ENCODE measurements around the gene GET4. TPM values are rescaled to one million over a fixed set of nuclear protein-coding genes. Genes with fewer than 3 reads are reported as not detected.
A peak's percentile ranks its signal among the peaks of the same experiment; 100 is the strongest.

The GET4 gene
- total and polyA plus RNA-seq, 2 of the 8 experiments (the other 6 are each of a cell fraction or from before 2014, with no cell fraction given) = 56.7 to 74.1 TPM

DNA sequence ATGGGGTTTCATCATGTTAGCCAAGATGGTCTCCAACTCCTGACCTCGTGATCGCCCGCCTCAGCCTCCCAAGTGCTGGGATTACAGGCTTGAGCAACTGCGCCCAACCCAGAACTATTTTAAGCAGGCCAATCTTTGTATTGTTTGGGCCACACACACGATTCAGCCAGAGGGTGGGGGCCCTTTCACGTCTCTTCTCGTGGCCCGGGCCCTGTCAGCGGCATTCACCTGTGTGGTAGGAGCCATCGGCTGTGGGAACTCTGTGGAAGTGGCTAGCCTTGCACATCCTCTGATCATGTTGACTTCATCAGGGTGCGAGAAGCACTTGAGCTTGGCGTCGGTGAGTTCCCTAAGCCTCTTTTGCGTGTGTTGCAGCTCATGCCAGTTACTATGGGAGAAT, 27.2 kb upstream of the GET4 start:
- no peak overlapping the region for H3K14ac ChIP-seq (ENCODE audit: insufficient read length)
- no peak overlapping the region for H2AK5ac ChIP-seq (ENCODE audit: low read depth, low read length)
- no peaks in the 10 kb centered on the region for H3K23me2 ChIP-seq (ENCODE audit: low read depth, low read length)
- FAIRE-seq (no peak), DNase-seq (ENCODE audit: low read depth in 1 of 2, low spot score in 2 of 2) (no peak)
- WGBS, 2 experiments (ENCODE audit: extremely low coverage in 1 of 2, insufficient coverage in 1 of 2, insufficient read length in 1 of 2, insufficient replicate concordance in 2 of 2, low coverage in 1 of 2, low lambda C conversion rate in 2 of 2, missing lambda C conversion rate in 1 of 2) = 88% methylated on average over 14 of the region's 14 CpGs; no CpG with 5 or more reads in 1 of the 2 experiments
- H2BK120ac ChIP-seq (replicated peaks; ENCODE audit: low read depth, low read length) = no peak overlapping the region
- POLR2A ChIA-PET (ENCODE audit: partially characterized antibody) = no interaction called here
- no peak overlapping the region for H4K5ac ChIP-seq (ENCODE audit: insufficient read length, low read depth, low read length)
- H3K79me1 ChIP-seq (ENCODE audit: low read depth, low read length) = peaks cover 2% of the 10 kb centered on the region; the same call in 1 of the 2 replicates
- H3K18ac ChIP-seq (ENCODE audit: extremely low read depth, low read length) = no peak overlapping the region
- H4K8ac ChIP-seq (ENCODE audit: extremely low read depth, insufficient read depth, low read length) = no peak overlapping the region
- H2BK15ac ChIP-seq (ENCODE audit: low read length) = no peak overlapping the region
- H3K4me2 ChIP-seq (ENCODE audit: insufficient read depth in 1 of 2, low read depth in 2 of 2, low read length in 2 of 2) = no peak overlapping the region
- H3K79me2 ChIP-seq (ENCODE audit: control insufficient read depth in 1 of 2, insufficient read depth in 2 of 2, low read length in 2 of 2) = peaks cover 0 to 27% of the 10 kb centered on the region in 2 experiments; a peak in 1 of 4 replicates
- no peak overlapping the region for H3K27ac ChIP-seq (ENCODE audit: low read depth, low read length)
- no peak overlapping the region for H3K4ac ChIP-seq (replicated peaks; ENCODE audit: insufficient read length, low read depth, low read length)
- H3K9ac ChIP-seq (replicated peaks in 1 of 4; ENCODE audit: extremely low read depth in 1 of 4, low read depth in 3 of 4, low read length in 3 of 4) = no peak overlapping the region
- no peak for TF ChIP-seq EZH2 (IDR thresholded peaks at IDR 0.05; ENCODE audit: low read depth, low read length, severe bottlenecking)
- TF ChIP-seq JUND (IDR thresholded peaks at IDR 0.05; ENCODE audit: low read length) = no peak
- TF ChIP-seq EP300 (IDR thresholded peaks at IDR 0.05; ENCODE audit: borderline replicate concordance in 1 of 2, low read depth in 2 of 2, low read length in 2 of 2) = no peak
- no peak for TF ChIP-seq RNF2 (IDR thresholded peaks at IDR 0.05; ENCODE audit: borderline replicate concordance, low read depth, low read length, missing control alignments, poor library complexity, severe bottlenecking)
- no peak for TF ChIP-seq KDM1A (IDR thresholded peaks at IDR 0.05; ENCODE audit: borderline replicate concordance, low read length)
- TF ChIP-seq FOSL1 (IDR thresholded peaks at IDR 0.05; ENCODE audit: insufficient read depth, low read depth, low read length) = no peak
- TF ChIP-seq KDM4A (IDR thresholded peaks at IDR 0.05; ENCODE audit: low read depth, low read length, severe bottlenecking) = no peak
- TF ChIP-seq HDAC6 (IDR thresholded peaks at IDR 0.05; ENCODE audit: low read depth, low read length) = no peak
- no peak for TF ChIP-seq ASH2L (IDR thresholded peaks at IDR 0.05; ENCODE audit: low read length)
- no peak for TF ChIP-seq JUN (IDR thresholded peaks at IDR 0.05; ENCODE audit: low read depth, low read length)
- TF ChIP-seq SP4 (IDR thresholded peaks at IDR 0.05; ENCODE audit: low read length) = no peak
- H3K56ac ChIP-seq (replicated peaks; ENCODE audit: insufficient read length, low read depth, low read length) = no peak overlapping the region
- CTCF ChIA-PET (ENCODE audit: partially characterized antibody) = interaction anchor here (0.8 to 1.4 kb wide), 3 partner anchors 10 to 27 kb away, joined by 3 to 5 read pairs (median 3); no protein-coding TSS in a partner anchor
- H2BK5ac ChIP-seq (ENCODE audit: low read depth, low read length) = 0 out of 2 replicates have a peak overlapping the region, but pooled peaks have one; percentile 18
- no peak overlapping the region for H4K91ac ChIP-seq (replicated peaks; ENCODE audit: insufficient read length, low read length)
- H3K4me3 ChIP-seq (ENCODE audit: extremely low read depth in 1 of 4, insufficient read depth in 2 of 4, low read depth in 3 of 4, low read length in 4 of 4) = no peak overlapping the region
- peaks cover 0 to 2% of the 10 kb centered on the region in 2 experiments; a peak in 1 of 4 replicates for H3K9me3 ChIP-seq (ENCODE audit: insufficient read depth in 2 of 2, low read depth in 1 of 2, low read length in 1 of 2)
- peaks cover 8 to 58% (median 43%) of the 10 kb centered on the region in 4 experiments; a peak in 7 of 8 replicates for H3K36me3 ChIP-seq (ENCODE audit: control insufficient read depth in 2 of 4, insufficient read depth in 4 of 4, low read length in 3 of 4)
- no peak overlapping the region for H2BK12ac ChIP-seq (ENCODE audit: low read depth, low read length)
- no peak overlapping the region for H2AFZ ChIP-seq (ENCODE audit: low read length)
- H3K27me3 ChIP-seq (replicated peaks in 1 of 4; ENCODE audit: control insufficient read depth in 3 of 4, extremely low read depth in 1 of 4, insufficient read depth in 3 of 4, low read length in 3 of 4) = no peaks in the 10 kb centered on the region
- H4K20me1 ChIP-seq (replicated peaks in 1 of 2; ENCODE audit: control insufficient read depth in 1 of 2, insufficient read depth in 2 of 2, low read length in 2 of 2) = peaks cover 0 to 14% of the 10 kb centered on the region in 2 experiments
- no peak overlapping the region for H2BK20ac ChIP-seq (ENCODE audit: low read length)
- H3K23ac ChIP-seq (ENCODE audit: insufficient read length) = no peak overlapping the region
- H3K4me1 ChIP-seq (replicated peaks in 1 of 4; ENCODE audit: control insufficient read depth in 3 of 4, insufficient read depth in 4 of 4, low read length in 3 of 4) = no peaks in the 10 kb centered on the region

All from H1 (cell line).